Liver (tissue), 9 donors: ENCODE results near the gene SLTM. TPM values are rescaled to one million over a fixed set of nuclear protein-coding genes. Genes with fewer than 3 reads are reported as not detected.

Experiments
- DNase-seq: peaks from one replicate; pipeline ENCODE4 v3.0.0-alpha.2; 2017; ENCODE audit warnings: low spot score
- H3K27ac ChIP-seq, 2 donors: one replicate each; pipeline ENCODE4 v1.7.0; 2013; ENCODE audit warnings: inconsistent platforms in 2 of 2, low read length in 2 of 2, control low read depth in 1 of 2, low read depth in 1 of 2, mild to moderate bottlenecking in 1 of 2
- H3K27me3 ChIP-seq, 4 donors: one replicate each; pipeline versions ENCODE4 v1.6.1 to v1.7.0; 2013; ENCODE audit warnings: low read length in 3 of 4, inconsistent platforms in 1 of 4, mild to moderate bottlenecking in 1 of 4, moderate library complexity in 1 of 4; ENCODE audit not compliant: control insufficient read depth in 4 of 4, insufficient read depth in 4 of 4
- H3K36me3 ChIP-seq, 4 donors: one replicate each; pipeline versions ENCODE4 v1.6.1 to v1.7.0; 2013; ENCODE audit warnings: low read length in 3 of 4, mild to moderate bottlenecking in 3 of 4, low read depth in 1 of 4, moderate library complexity in 1 of 4; ENCODE audit not compliant: control insufficient read depth in 4 of 4, insufficient read depth in 3 of 4
- H3K4me1 ChIP-seq, 4 donors: one replicate each; pipeline versions ENCODE4 v1.6.1 to v1.7.0; 2013; ENCODE audit warnings: low read length in 3 of 4, mild to moderate bottlenecking in 3 of 4, moderate library complexity in 1 of 4; ENCODE audit not compliant: control insufficient read depth in 4 of 4, insufficient read depth in 4 of 4
- H3K4me3 ChIP-seq, 3 donors: one replicate each; pipeline versions ENCODE4 v1.6.1 to v1.7.0; 2013; ENCODE audit warnings: low read length in 3 of 3, control low read depth in 1 of 3, low read depth in 1 of 3, mild to moderate bottlenecking in 1 of 3
- H3K9ac ChIP-seq, 2 donors: one replicate each; pipeline ENCODE4 v1.7.0; 2013; ENCODE audit warnings: low read length in 2 of 2, mild to moderate bottlenecking in 2 of 2, moderate library complexity in 2 of 2, control low read depth in 1 of 2, low read depth in 1 of 2
- H3K9me3 ChIP-seq, 4 donors: one replicate each; pipeline versions ENCODE4 v1.6.1 to v1.7.0; 2013; ENCODE audit warnings: low read length in 3 of 4; ENCODE audit not compliant: control insufficient read depth in 4 of 4
- EGR1 ChIP-seq, 2 donors: IDR thresholded peaks; 2 replicates each; pipeline ENCODE4 v1.6.1; 2016 to 2018; ENCODE audit warnings: antibody characterized with exemption in 2 of 2, low read depth in 2 of 2
- FOXA1 ChIP-seq: IDR thresholded peaks from 2 replicates; pipeline ENCODE4 v1.6.1; 2016; ENCODE audit warnings: antibody characterized with exemption
- FOXA2 ChIP-seq: IDR thresholded peaks from 2 replicates; pipeline ENCODE4 v1.6.1; 2016; ENCODE audit warnings: antibody characterized with exemption
- GABPA ChIP-seq, 2 donors: IDR thresholded peaks in 1 of 2; conservative IDR thresholded peaks in 1 of 2; 2 replicates each; pipeline ENCODE4 v1.6.1; 2016; ENCODE audit warnings: antibody characterized with exemption in 2 of 2, mild to moderate bottlenecking in 1 of 2, moderate library complexity in 1 of 2
- HNF4A ChIP-seq, 2 donors: conservative IDR thresholded peaks; 2 replicates each; pipeline ENCODE4 v1.6.1; 2016; ENCODE audit warnings: antibody characterized with exemption in 2 of 2, mild to moderate bottlenecking in 2 of 2
- HNF4G ChIP-seq: IDR thresholded peaks from 2 replicates; pipeline ENCODE4 v1.6.1; 2016; ENCODE audit warnings: antibody characterized with exemption
- JUND ChIP-seq, 2 donors: IDR thresholded peaks; 2 replicates each; pipeline ENCODE4 v1.6.1; 2016; ENCODE audit warnings: antibody characterized with exemption in 2 of 2
- NR2F2 ChIP-seq: IDR thresholded peaks from 2 replicates; pipeline ENCODE4 v1.6.1; 2016; ENCODE audit warnings: antibody characterized with exemption
- RAD21 ChIP-seq, 2 donors: IDR thresholded peaks; 2 replicates each; pipeline ENCODE4 v1.6.1; 2016; ENCODE audit warnings: antibody characterized with exemption in 2 of 2, mild to moderate bottlenecking in 2 of 2
- RXRA ChIP-seq, 2 donors: IDR thresholded peaks; 2 replicates each; pipeline ENCODE4 v1.6.1; 2017 to 2018; ENCODE audit warnings: antibody characterized with exemption in 2 of 2, mild to moderate bottlenecking in 1 of 2
- SP1 ChIP-seq: IDR thresholded peaks from 2 replicates; pipeline ENCODE4 v1.6.1; 2018; ENCODE audit warnings: antibody characterized with exemption, mild to moderate bottlenecking
- TAF1 ChIP-seq: conservative IDR thresholded peaks from 2 replicates; pipeline ENCODE4 v1.6.1; 2016; ENCODE audit warnings: antibody characterized with exemption, mild to moderate bottlenecking
- YY1 ChIP-seq: IDR thresholded peaks from 2 replicates; pipeline ENCODE4 v1.6.1; 2016; ENCODE audit warnings: antibody characterized with exemption, mild to moderate bottlenecking
- WGBS: extraction: QIAGEN DNeasy Blood & Tissue Kit; methylation state at CpG from one replicate; pipeline ENCODE4 v1.1.7; 2013; 5-methylcytosine and 5-hydroxymethylcytosine counted together
- polyA plus RNA-seq, 2 donors: library from polyadenylated mRNA; stranded (reverse) in 1 of 2; unstranded in 1 of 2; fragments of 200-250 nt in 1 of 2; fragments of >200 nt in 1 of 2; fragmentation: Nextera tagmentation in 1 of 2; extraction: Ambion mirVana in 1 of 2; gene quantifications; one replicate each; pipeline versions ENCODE4 v1.2.1 to v1.2.3, GENCODE V29; 2013 to 2015
- total RNA-seq, 2 donors: library from RNA; depleted of rRNA; stranded (reverse); fragments of >200 nt; gene quantifications; one replicate each; pipeline ENCODE4 v1.2.3, GENCODE V29; 2014
- TF ChIP-seq, protein P1 (sequence below): IDR thresholded peaks from 2 replicates; pipeline ENCODE4 v1.6.1; 2016; ENCODE audit warnings: antibody characterized with exemption, mild to moderate bottlenecking
- TF ChIP-seq, protein P2 (sequence below): IDR thresholded peaks from 2 replicates; pipeline ENCODE4 v1.6.1; 2016; ENCODE audit warnings: antibody characterized with exemption
- TF ChIP-seq, protein P3 (sequence below): IDR thresholded peaks from 2 replicates; pipeline ENCODE4 v1.6.1; 2016; ENCODE audit warnings: antibody characterized with exemption
- TF ChIP-seq, protein P4 (sequence below): IDR thresholded peaks from 2 replicates; pipeline ENCODE4 v1.6.1; 2016; ENCODE audit warnings: antibody characterized with exemption
- TF ChIP-seq, protein P5 (sequence below): fragments of 150-350 bp; IDR thresholded peaks from 2 replicates; pipeline ENCODE4 v1.5.1; 2017; ENCODE audit warnings: improper control_type of control experiment, low read depth, low read length; ENCODE audit not compliant: missing input control
- donor health status: healthy.
- donor health status: healthy.
- donor health status: healthy.
- donor health status: healthy.
- donor health status: healthy.

The SLTM gene
- total and polyA plus RNA-seq, 4 donors: 20.4 to 78.1 (median 50.1) TPM

DNA sequence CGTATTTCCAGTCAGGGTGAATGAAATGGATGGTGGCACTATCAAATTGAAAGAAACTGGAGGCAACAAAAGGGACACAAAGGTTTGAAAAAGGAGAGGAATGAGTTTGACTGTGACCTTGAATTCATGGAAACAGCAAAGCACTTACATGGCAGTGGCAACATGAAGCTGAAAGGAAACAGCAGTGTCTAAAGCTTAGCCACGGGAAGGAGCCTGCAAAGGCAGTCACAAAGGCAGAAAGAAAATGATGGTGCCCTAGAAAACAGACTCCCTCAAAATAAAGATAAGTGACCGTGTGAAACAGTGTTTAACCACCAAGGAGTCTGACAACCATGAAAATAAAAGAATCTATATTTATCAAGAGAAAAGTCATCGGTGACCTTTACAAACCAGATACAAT is 51.2 kb downstream of the SLTM start (continued):
- TF ChIP-seq, protein P1, sequence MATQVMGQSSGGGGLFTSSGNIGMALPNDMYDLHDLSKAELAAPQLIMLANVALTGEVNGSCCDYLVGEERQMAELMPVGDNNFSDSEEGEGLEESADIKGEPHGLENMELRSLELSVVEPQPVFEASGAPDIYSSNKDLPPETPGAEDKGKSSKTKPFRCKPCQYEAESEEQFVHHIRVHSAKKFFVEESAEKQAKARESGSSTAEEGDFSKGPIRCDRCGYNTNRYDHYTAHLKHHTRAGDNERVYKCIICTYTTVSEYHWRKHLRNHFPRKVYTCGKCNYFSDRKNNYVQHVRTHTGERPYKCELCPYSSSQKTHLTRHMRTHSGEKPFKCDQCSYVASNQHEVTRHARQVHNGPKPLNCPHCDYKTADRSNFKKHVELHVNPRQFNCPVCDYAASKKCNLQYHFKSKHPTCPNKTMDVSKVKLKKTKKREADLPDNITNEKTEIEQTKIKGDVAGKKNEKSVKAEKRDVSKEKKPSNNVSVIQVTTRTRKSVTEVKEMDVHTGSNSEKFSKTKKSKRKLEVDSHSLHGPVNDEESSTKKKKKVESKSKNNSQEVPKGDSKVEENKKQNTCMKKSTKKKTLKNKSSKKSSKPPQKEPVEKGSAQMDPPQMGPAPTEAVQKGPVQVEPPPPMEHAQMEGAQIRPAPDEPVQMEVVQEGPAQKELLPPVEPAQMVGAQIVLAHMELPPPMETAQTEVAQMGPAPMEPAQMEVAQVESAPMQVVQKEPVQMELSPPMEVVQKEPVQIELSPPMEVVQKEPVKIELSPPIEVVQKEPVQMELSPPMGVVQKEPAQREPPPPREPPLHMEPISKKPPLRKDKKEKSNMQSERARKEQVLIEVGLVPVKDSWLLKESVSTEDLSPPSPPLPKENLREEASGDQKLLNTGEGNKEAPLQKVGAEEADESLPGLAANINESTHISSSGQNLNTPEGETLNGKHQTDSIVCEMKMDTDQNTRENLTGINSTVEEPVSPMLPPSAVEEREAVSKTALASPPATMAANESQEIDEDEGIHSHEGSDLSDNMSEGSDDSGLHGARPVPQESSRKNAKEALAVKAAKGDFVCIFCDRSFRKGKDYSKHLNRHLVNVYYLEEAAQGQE: no peak
- TF ChIP-seq FOXA2 (no peak), FOXA1 (no peak), HNF4A (conservative IDR thresholded peaks at IDR 0.05) (no peak), NR2F2 (no peak), EGR1 (IDR thresholded peaks at IDR 0.05; ENCODE audit: low read depth in 2 of 2) (no peak), RAD21 (IDR thresholded peaks at IDR 0.05) (no peak), YY1 (no peak)

DNA sequence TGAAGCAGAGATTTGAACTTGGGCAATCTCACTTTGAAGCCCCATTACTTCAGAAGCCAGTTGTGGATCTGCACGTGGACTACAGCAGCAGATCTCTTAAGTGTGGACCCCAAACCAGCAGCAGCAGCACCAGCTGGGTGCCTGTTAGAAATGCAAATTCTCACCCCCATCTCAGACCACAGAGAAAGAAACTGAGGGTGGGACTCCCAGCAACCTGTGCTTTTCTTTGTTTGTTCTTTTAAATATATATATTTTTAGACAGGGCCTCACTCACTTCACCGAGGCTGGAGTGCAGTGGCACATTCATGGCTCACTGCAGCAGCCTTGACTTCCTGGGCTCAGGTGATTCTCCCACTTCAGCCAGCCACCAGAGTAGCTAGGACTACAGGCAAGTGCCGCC is 53.2 kb downstream of the SLTM start:
- peaks cover 12 to 66% (median 53%) of the 10 kb centered on the region in 4 donors for H3K36me3 ChIP-seq
- H3K9me3 ChIP-seq: no peaks in the 10 kb centered on the region
- no peaks in the 10 kb centered on the region for H3K4me1 ChIP-seq
- H3K27me3 ChIP-seq: no peaks in the 10 kb centered on the region
- H3K9ac ChIP-seq: no peak overlapping the region
- DNase-seq: no peak
- no peak overlapping the region for H3K27ac ChIP-seq
- TF ChIP-seq TAF1 (no peak), EGR1 (IDR thresholded peaks at IDR 0.05; ENCODE audit: low read depth in 2 of 2) (no peak), RXRA (IDR thresholded peaks at IDR 0.05) (no peak), HNF4G (no peak), RAD21 (IDR thresholded peaks at IDR 0.05) (no peak), GABPA (IDR thresholded peaks at IDR 0.05 in 1 of 2, conservative IDR thresholded peaks at IDR 0.05 in 1 of 2) (no peak), YY1 (no peak), JUND (IDR thresholded peaks at IDR 0.05) (no peak), FOXA1 (no peak), FOXA2 (no peak), HNF4A (conservative IDR thresholded peaks at IDR 0.05) (no peak), SP1 (no peak), NR2F2 (no peak)
- TF ChIP-seq, protein P1: no peak
- TF ChIP-seq, protein P2, sequence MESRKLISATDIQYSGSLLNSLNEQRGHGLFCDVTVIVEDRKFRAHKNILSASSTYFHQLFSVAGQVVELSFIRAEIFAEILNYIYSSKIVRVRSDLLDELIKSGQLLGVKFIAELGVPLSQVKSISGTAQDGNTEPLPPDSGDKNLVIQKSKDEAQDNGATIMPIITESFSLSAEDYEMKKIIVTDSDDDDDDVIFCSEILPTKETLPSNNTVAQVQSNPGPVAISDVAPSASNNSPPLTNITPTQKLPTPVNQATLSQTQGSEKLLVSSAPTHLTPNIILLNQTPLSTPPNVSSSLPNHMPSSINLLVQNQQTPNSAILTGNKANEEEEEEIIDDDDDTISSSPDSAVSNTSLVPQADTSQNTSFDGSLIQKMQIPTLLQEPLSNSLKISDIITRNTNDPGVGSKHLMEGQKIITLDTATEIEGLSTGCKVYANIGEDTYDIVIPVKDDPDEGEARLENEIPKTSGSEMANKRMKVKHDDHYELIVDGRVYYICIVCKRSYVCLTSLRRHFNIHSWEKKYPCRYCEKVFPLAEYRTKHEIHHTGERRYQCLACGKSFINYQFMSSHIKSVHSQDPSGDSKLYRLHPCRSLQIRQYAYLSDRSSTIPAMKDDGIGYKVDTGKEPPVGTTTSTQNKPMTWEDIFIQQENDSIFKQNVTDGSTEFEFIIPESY: no peak
- TF ChIP-seq, protein P3, sequence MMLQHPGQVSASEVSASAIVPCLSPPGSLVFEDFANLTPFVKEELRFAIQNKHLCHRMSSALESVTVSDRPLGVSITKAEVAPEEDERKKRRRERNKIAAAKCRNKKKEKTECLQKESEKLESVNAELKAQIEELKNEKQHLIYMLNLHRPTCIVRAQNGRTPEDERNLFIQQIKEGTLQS: no peak
- TF ChIP-seq, protein P4, sequence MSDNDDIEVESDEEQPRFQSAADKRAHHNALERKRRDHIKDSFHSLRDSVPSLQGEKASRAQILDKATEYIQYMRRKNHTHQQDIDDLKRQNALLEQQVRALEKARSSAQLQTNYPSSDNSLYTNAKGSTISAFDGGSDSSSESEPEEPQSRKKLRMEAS: no peak
- TF ChIP-seq, protein P5, sequence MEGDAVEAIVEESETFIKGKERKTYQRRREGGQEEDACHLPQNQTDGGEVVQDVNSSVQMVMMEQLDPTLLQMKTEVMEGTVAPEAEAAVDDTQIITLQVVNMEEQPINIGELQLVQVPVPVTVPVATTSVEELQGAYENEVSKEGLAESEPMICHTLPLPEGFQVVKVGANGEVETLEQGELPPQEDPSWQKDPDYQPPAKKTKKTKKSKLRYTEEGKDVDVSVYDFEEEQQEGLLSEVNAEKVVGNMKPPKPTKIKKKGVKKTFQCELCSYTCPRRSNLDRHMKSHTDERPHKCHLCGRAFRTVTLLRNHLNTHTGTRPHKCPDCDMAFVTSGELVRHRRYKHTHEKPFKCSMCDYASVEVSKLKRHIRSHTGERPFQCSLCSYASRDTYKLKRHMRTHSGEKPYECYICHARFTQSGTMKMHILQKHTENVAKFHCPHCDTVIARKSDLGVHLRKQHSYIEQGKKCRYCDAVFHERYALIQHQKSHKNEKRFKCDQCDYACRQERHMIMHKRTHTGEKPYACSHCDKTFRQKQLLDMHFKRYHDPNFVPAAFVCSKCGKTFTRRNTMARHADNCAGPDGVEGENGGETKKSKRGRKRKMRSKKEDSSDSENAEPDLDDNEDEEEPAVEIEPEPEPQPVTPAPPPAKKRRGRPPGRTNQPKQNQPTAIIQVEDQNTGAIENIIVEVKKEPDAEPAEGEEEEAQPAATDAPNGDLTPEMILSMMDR: no peak
- 93% methylated on average over 3 of the region's 3 CpGs for WGBS
- no peak overlapping the region for H3K4me3 ChIP-seq
